NCI-H1092 treated with DMSO at 0.1 percent for 48 hours (cell line): ENCODE results near the gene DLG2.

Experiments
- DNase-seq: peaks from one replicate; lab custom pipeline; 2025; lab: John Stamatoyannopoulos, UW

The DLG2 gene

GRCh38 chr11:84465040-84465439 lies 1162.1 kb downstream of the DLG2 start:
- no peak for DNase-seq

- DNase-seq: no peak
Measured at GRCh38 chr11:84455691-84456090, 1171.5 kb downstream of the DLG2 start.

- no peak for DNase-seq
Measured at GRCh38 chr11:84452211-84452610, 1174.9 kb downstream of the DLG2 start.

GRCh38 chr11:84438565-84438964 lies 1188.6 kb downstream of the DLG2 start:
- DNase-seq: no peak

- DNase-seq: peak; percentile 16
Measured at GRCh38 chr11:84437071-84437980, 1189.8 kb downstream of the DLG2 start.

GRCh38 chr11:84430661-84431060 lies 1196.5 kb downstream of the DLG2 start:
- DNase-seq: no peak

GRCh38 chr11:84425673-84426072 lies 1201.5 kb downstream of the DLG2 start:
- no peak for DNase-seq

- DNase-seq: no peak
Measured at GRCh38 chr11:84420271-84420670, 1206.9 kb downstream of the DLG2 start.

- no peak for DNase-seq
Measured at GRCh38 chr11:84419616-84420015, 1207.5 kb downstream of the DLG2 start.

- DNase-seq: no peak
Measured at GRCh38 chr11:84414920-84415319, 1212.2 kb downstream of the DLG2 start.

- DNase-seq: no peak
Measured at GRCh38 chr11:84413549-84413948, 1213.6 kb downstream of the DLG2 start.

GRCh38 chr11:84412862-84413261 lies 1214.3 kb downstream of the DLG2 start:
- no peak for DNase-seq

- DNase-seq: no peak
Measured at GRCh38 chr11:84408946-84409411, 1218.2 kb downstream of the DLG2 start.

GRCh38 chr11:84407091-84407490 lies 1220.1 kb downstream of the DLG2 start:
- DNase-seq: no peak

GRCh38 chr11:84398017-84398626 lies 1229.0 kb downstream of the DLG2 start:
- DNase-seq: no peak

GRCh38 chr11:84396521-84396920 lies 1230.6 kb downstream of the DLG2 start:
- DNase-seq: no peak

- no peak for DNase-seq
Measured at GRCh38 chr11:84390441-84391078, 1236.6 kb downstream of the DLG2 start.

GRCh38 chr11:84389696-84390095 lies 1237.4 kb downstream of the DLG2 start:
- no peak for DNase-seq

GRCh38 chr11:84384731-84385130 lies 1242.4 kb downstream of the DLG2 start:
- peak; percentile 57 for DNase-seq

- DNase-seq: no peak
Measured at GRCh38 chr11:84383576-84383975, 1243.6 kb downstream of the DLG2 start.

GRCh38 chr11:84381666-84382065 lies 1245.5 kb downstream of the DLG2 start:
- DNase-seq: no peak

GRCh38 chr11:84372381-84372950 lies 1254.7 kb downstream of the DLG2 start:
- DNase-seq: no peak
